HCT116 (cell line): ENCODE results near the gene C10orf120. TPM values are rescaled to one million over a fixed set of nuclear protein-coding genes. Genes with fewer than 3 reads are reported as not detected.

Experiments
- ATAC-seq: fragments of 200-7000 bp; cut with Tn5 transposase; 2 replicates; pipeline ENCODE4 v1.9.1; 2020; ENCODE audit warnings: mild to moderate bottlenecking, moderate library complexity
- BruUV-seq: library from RNA; stranded (reverse); fragments of 400-500 nt; replicated peaks from 2 replicates; lab custom pipeline; 2021; lab: Mats Ljungman, UMichigan
- CTCF ChIA-PET: fragments of 300-600 bp; sonication (Branson Sonifier 250); formaldehyde crosslinking; loops from one replicate; lab custom pipeline; 2021; ENCODE audit warnings: antibody characterized with exemption; lab: Charles Lee
- POLR2A ChIA-PET: fragments of 300-600, 350-600 bp; sonication (Branson Sonifier 250); formaldehyde crosslinking; loops from one replicate; lab custom pipeline; 2021; ENCODE audit warnings: antibody characterized with exemption; lab: Charles Lee
- RAD21 ChIA-PET, 2 experiments: fragments of 300-600 bp; sonication (Branson Sonifier 250); formaldehyde crosslinking; loops; one replicate each; lab custom pipeline; 2023; ENCODE audit warnings: low total read pairs in 2 of 2; ENCODE audit not compliant: uncharacterized antibody in 2 of 2, unreplicated experiment in 2 of 2, low non-redundant PET in 1 of 2; lab: Charles Lee
- DNase-seq: peaks from one replicate; pipeline ENCODE4 v3.0.0-alpha.2; 2010; ENCODE audit warnings: low read depth, low spot score
- H2AFZ ChIP-seq: fragments of 200-600 bp; shearing (Covaris generic), sonication (generic); 2 replicates; pipeline ENCODE4 v1.6.1; 2017; ENCODE audit warnings: low read depth, mixed run types, mixed read lengths, antibody characterized with exemption, low read length; ENCODE audit not compliant: poor library complexity, severe bottlenecking
- H3K27ac ChIP-seq: 2 replicates; pipeline ENCODE4 v1.5.1; 2012; ENCODE audit warnings: low read depth, low read length
- H3K27me3 ChIP-seq: fragments of 200-600 bp; sonication (generic); 2 replicates; pipeline ENCODE4 v1.6.1; 2016; ENCODE audit warnings: mixed run types, low read length, mixed read lengths; ENCODE audit not compliant: insufficient read depth
- H3K36me3 ChIP-seq, 2 experiments: fragments of 200-500 bp in 1 of 2; fragments of 200-600 bp in 1 of 2; sonication (Bioruptor generic) in 1 of 2; sonication (generic) in 1 of 2; 2 replicates each; pipeline versions ENCODE4 v1.5.1 to v1.6.1; 2014 to 2016; ENCODE audit warnings: low read length in 2 of 2, inconsistent platforms in 1 of 2, mixed read lengths in 1 of 2, mixed run types in 1 of 2; ENCODE audit not compliant: insufficient read depth in 2 of 2, control insufficient read depth in 1 of 2
- H3K4me1 ChIP-seq, 2 experiments: fragments of 200-600 bp in 1 of 2; sonication (generic) in 1 of 2; 2 replicates each; pipeline versions ENCODE4 v1.5.1 to v1.6.1; 2012 to 2017; ENCODE audit warnings: low read length in 2 of 2, inconsistent platforms in 1 of 2, mild to moderate bottlenecking in 1 of 2, mixed read lengths in 1 of 2, mixed run types in 1 of 2, moderate library complexity in 1 of 2; ENCODE audit not compliant: insufficient read depth in 2 of 2, control insufficient read depth in 1 of 2
- H3K4me2 ChIP-seq: fragments of 200-600 bp; sonication (generic); 2 replicates; pipeline ENCODE4 v1.6.1; 2017; ENCODE audit warnings: mixed run types, low read length, mixed read lengths
- H3K4me3 ChIP-seq, 2 experiments: fragments of 200-600 bp in 1 of 2; sonication (generic) in 1 of 2; replicated peaks in 1 of 2; 2 replicates each; pipeline ENCODE4 v1.5.1; 2011 to 2016; ENCODE audit warnings: low read length in 2 of 2, control low read depth in 1 of 2, low read depth in 1 of 2, mild to moderate bottlenecking in 1 of 2, mixed read lengths in 1 of 2, mixed run types in 1 of 2
- H3K79me2 ChIP-seq: fragments of 200-600 bp; sonication (generic); 2 replicates; pipeline ENCODE4 v1.6.1; 2017; ENCODE audit warnings: mild to moderate bottlenecking, mixed run types, low read length, moderate library complexity, mixed read lengths; ENCODE audit not compliant: insufficient read depth
- H3K9ac ChIP-seq: fragments of 200-600 bp; sonication (generic); 2 replicates; pipeline ENCODE4 v1.6.1; 2016; ENCODE audit warnings: low read length, mixed read lengths
- H3K9me2 ChIP-seq: fragments of 200-600 bp; sonication (generic), shearing (Covaris generic); 2 replicates; pipeline ENCODE4 v1.6.1; 2017; ENCODE audit warnings: mixed run types, mild to moderate bottlenecking, moderate library complexity; ENCODE audit not compliant: insufficient read depth
- H3K9me3 ChIP-seq, 2 experiments: fragments of 200-500 bp in 1 of 2; fragments of 200-600 bp in 1 of 2; sonication (Bioruptor generic) in 1 of 2; sonication (generic) in 1 of 2; 2 replicates each; pipeline ENCODE4 v1.6.1; 2014 to 2017; ENCODE audit warnings: low read length in 2 of 2, mixed read lengths in 2 of 2, inconsistent platforms in 1 of 2, low read depth in 1 of 2, mild to moderate bottlenecking in 1 of 2, mixed run types in 1 of 2, moderate library complexity in 1 of 2; ENCODE audit not compliant: control insufficient read depth in 1 of 2, insufficient read depth in 1 of 2
- H4K20me1 ChIP-seq: fragments of 200-600 bp; sonication (generic), shearing (Covaris generic); 2 replicates; pipeline ENCODE4 v1.6.1; 2017; ENCODE audit warnings: mixed run types, mild to moderate bottlenecking, moderate library complexity; ENCODE audit not compliant: insufficient read depth
- CBX3 ChIP-seq: IDR thresholded peaks from 2 replicates; pipeline ENCODE4 v1.6.1; 2012; ENCODE audit warnings: low read depth
- CEBPB ChIP-seq: IDR thresholded peaks from 2 replicates; pipeline ENCODE4 v1.6.1; 2012; ENCODE audit warnings: low read depth
- EGR1 ChIP-seq: IDR thresholded peaks from 2 replicates; pipeline ENCODE4 v1.6.1; 2012; ENCODE audit warnings: low read depth
- ELF1 ChIP-seq: IDR thresholded peaks from 2 replicates; pipeline ENCODE4 v1.6.1; 2012; ENCODE audit warnings: low read depth, borderline replicate concordance
- EZH2 ChIP-seq: fragments of 200-600 bp; sonication (generic); IDR thresholded peaks from 2 replicates; pipeline ENCODE4 v1.6.1; 2017; ENCODE audit warnings: antibody characterized with exemption, mixed run types
- FOSL1 ChIP-seq: IDR thresholded peaks from 2 replicates; pipeline ENCODE4 v1.6.1; 2012; ENCODE audit warnings: low read depth
- POLR2A ChIP-seq: IDR thresholded peaks from 2 replicates; pipeline ENCODE4 v1.7.0; 2011; ENCODE audit warnings: borderline replicate concordance; ENCODE audit not compliant: insufficient read depth, insufficient read length; ENCODE audit errors: extremely low read depth
- RAD21 ChIP-seq: IDR thresholded peaks from 2 replicates; pipeline ENCODE4 v1.6.1; 2012; ENCODE audit warnings: low read depth, mild to moderate bottlenecking
- SIN3A ChIP-seq: IDR thresholded peaks from 2 replicates; pipeline ENCODE4 v1.6.1; 2012; ENCODE audit warnings: low read depth
- SP1 ChIP-seq: IDR thresholded peaks from 2 replicates; pipeline ENCODE4 v1.6.1; 2012; ENCODE audit warnings: low read depth
- SRF ChIP-seq: IDR thresholded peaks from 2 replicates; pipeline ENCODE4 v1.6.1; 2012; ENCODE audit warnings: low read depth
- TCF7L2 ChIP-seq: IDR thresholded peaks from 2 replicates; pipeline ENCODE4 v1.7.0; 2011; ENCODE audit warnings: borderline replicate concordance, inconsistent platforms; ENCODE audit not compliant: insufficient read depth, insufficient read length; ENCODE audit errors: extremely low read depth
- ZFX ChIP-seq: fragments of 450-650 bp; IDR thresholded peaks from 2 replicates; pipeline ENCODE4 v1.6.1; 2017
- ZNF274 ChIP-seq: fragments of 200-500 bp; sonication (Bioruptor generic); IDR thresholded peaks from 2 replicates; pipeline ENCODE4 v1.6.1; 2014; ENCODE audit warnings: mild to moderate bottlenecking, low read depth, low read length, inconsistent platforms
- intact Hi-C: fragments of 100-400 bp; cut with micrococcal nuclease; formaldehyde crosslinking; loops from 2 replicates; pipeline ENCODE4 v1.10.0; 2022
- total RNA-seq: library from RNA; stranded (reverse); gene quantifications from one replicate; pipeline ENCODE4 v1.2.1, GENCODE V29; 2021; ENCODE audit not compliant: unreplicated experiment
- TF ChIP-seq, protein P1 (sequence below), 3 experiments: fragments of 200-600 bp in 1 of 3; sonication (generic) in 1 of 3; IDR thresholded peaks in 2 of 3; conservative IDR thresholded peaks in 1 of 3; 2 replicates each; pipeline ENCODE4 v1.5.1; 2012 to 2017; ENCODE audit warnings: low read depth in 2 of 3, low read length in 2 of 3, antibody characterized with exemption in 1 of 3, borderline replicate concordance in 1 of 3, control low read depth in 1 of 3, mild to moderate bottlenecking in 1 of 3, mixed read lengths in 1 of 3, mixed run types in 1 of 3, moderate library complexity in 1 of 3; ENCODE audit not compliant: insufficient read depth in 1 of 3
- TF ChIP-seq, protein P2 (sequence below): IDR thresholded peaks from 2 replicates; pipeline ENCODE4 v1.6.1; 2012
- TF ChIP-seq, protein P3 (sequence below): IDR thresholded peaks from 2 replicates; pipeline ENCODE4 v1.6.1; 2012
- TF ChIP-seq, protein P4 (sequence below): IDR thresholded peaks from 2 replicates; pipeline ENCODE4 v1.6.1; 2012; ENCODE audit warnings: low read depth
- TF ChIP-seq, protein P5 (sequence below): IDR thresholded peaks from 2 replicates; pipeline ENCODE4 v1.6.1; 2011; ENCODE audit warnings: mild to moderate bottlenecking, low read length, moderate library complexity; ENCODE audit not compliant: insufficient replicate concordance; ENCODE audit errors: extremely low read depth

C10orf120 gene
- total RNA-seq, 1 experiment from 2014 or later = not detected

DNA sequence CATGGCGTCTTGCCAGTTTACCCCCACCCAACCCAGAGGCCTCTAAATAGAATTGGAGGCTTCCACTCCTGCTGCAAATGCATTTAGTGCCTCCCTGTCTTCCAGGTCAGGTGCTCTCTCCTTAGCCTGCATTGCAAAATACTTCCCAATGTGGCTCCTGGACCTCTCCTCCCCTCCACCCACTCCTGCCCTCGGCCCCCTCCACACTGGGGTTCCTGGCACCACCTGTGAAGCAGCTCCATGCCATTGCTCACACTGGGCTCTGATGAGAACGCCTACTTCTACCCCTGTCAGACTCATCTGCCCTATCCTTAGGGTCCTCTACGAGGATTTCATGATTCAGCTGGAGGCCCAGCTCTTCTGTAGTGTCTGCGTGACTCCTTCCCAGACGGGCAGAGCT, 37.4 kb downstream of the C10orf120 start:
- peaks cover 73% of the 10 kb centered on the region for H3K27me3 ChIP-seq
- ATAC-seq = no peak

More for the DNA sequence above, 37.4 kb downstream of the C10orf120 start:
- ChIA-PET POLR2A (no interaction called here), RAD21 (no interaction called here), CTCF (no interaction called here)
- Histone ChIP-seq H3K4me3 (no peak overlapping the region), H4K20me1 (no peaks in the 10 kb centered on the region), H3K36me3 (no peaks in the 10 kb centered on the region), H3K9me3 (no peaks in the 10 kb centered on the region), H3K4me2 (no peak overlapping the region), H3K79me2 (no peaks in the 10 kb centered on the region), H3K4me1 (no peaks in the 10 kb centered on the region), H3K27ac (no peak overlapping the region), H3K9me2 (no peaks in the 10 kb centered on the region), H3K9ac (no peak overlapping the region), H2AFZ (no peak overlapping the region)
- DNase-seq = no peak
- no TSS peak for BruUV-seq
- intact Hi-C loops = no loop called here
- TF ChIP-seq EGR1 (no peak), CEBPB (no peak), SP1 (no peak), TCF7L2 (no peak), ZNF274 (no peak), RAD21 (no peak), EZH2 (no peak), SRF (no peak), SIN3A (no peak), POLR2A (no peak), CBX3 (no peak), ELF1 (no peak), ZFX (no peak), FOSL1 (no peak)
- TF ChIP-seq, protein P1, sequence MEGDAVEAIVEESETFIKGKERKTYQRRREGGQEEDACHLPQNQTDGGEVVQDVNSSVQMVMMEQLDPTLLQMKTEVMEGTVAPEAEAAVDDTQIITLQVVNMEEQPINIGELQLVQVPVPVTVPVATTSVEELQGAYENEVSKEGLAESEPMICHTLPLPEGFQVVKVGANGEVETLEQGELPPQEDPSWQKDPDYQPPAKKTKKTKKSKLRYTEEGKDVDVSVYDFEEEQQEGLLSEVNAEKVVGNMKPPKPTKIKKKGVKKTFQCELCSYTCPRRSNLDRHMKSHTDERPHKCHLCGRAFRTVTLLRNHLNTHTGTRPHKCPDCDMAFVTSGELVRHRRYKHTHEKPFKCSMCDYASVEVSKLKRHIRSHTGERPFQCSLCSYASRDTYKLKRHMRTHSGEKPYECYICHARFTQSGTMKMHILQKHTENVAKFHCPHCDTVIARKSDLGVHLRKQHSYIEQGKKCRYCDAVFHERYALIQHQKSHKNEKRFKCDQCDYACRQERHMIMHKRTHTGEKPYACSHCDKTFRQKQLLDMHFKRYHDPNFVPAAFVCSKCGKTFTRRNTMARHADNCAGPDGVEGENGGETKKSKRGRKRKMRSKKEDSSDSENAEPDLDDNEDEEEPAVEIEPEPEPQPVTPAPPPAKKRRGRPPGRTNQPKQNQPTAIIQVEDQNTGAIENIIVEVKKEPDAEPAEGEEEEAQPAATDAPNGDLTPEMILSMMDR (IDR thresholded peaks at IDR 0.05 in 2 of 3, conservative IDR thresholded peaks at IDR 0.05 in 1 of 3; ENCODE audit: borderline replicate concordance in 1 of 3, insufficient read depth in 1 of 3, low read depth in 2 of 3, low read length in 2 of 3) = no peak
- TF ChIP-seq, protein P2, sequence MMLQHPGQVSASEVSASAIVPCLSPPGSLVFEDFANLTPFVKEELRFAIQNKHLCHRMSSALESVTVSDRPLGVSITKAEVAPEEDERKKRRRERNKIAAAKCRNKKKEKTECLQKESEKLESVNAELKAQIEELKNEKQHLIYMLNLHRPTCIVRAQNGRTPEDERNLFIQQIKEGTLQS = no peak
- TF ChIP-seq, protein P3, sequence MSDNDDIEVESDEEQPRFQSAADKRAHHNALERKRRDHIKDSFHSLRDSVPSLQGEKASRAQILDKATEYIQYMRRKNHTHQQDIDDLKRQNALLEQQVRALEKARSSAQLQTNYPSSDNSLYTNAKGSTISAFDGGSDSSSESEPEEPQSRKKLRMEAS = no peak
- TF ChIP-seq, protein P4, sequence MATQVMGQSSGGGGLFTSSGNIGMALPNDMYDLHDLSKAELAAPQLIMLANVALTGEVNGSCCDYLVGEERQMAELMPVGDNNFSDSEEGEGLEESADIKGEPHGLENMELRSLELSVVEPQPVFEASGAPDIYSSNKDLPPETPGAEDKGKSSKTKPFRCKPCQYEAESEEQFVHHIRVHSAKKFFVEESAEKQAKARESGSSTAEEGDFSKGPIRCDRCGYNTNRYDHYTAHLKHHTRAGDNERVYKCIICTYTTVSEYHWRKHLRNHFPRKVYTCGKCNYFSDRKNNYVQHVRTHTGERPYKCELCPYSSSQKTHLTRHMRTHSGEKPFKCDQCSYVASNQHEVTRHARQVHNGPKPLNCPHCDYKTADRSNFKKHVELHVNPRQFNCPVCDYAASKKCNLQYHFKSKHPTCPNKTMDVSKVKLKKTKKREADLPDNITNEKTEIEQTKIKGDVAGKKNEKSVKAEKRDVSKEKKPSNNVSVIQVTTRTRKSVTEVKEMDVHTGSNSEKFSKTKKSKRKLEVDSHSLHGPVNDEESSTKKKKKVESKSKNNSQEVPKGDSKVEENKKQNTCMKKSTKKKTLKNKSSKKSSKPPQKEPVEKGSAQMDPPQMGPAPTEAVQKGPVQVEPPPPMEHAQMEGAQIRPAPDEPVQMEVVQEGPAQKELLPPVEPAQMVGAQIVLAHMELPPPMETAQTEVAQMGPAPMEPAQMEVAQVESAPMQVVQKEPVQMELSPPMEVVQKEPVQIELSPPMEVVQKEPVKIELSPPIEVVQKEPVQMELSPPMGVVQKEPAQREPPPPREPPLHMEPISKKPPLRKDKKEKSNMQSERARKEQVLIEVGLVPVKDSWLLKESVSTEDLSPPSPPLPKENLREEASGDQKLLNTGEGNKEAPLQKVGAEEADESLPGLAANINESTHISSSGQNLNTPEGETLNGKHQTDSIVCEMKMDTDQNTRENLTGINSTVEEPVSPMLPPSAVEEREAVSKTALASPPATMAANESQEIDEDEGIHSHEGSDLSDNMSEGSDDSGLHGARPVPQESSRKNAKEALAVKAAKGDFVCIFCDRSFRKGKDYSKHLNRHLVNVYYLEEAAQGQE = no peak
- TF ChIP-seq, protein P5, sequence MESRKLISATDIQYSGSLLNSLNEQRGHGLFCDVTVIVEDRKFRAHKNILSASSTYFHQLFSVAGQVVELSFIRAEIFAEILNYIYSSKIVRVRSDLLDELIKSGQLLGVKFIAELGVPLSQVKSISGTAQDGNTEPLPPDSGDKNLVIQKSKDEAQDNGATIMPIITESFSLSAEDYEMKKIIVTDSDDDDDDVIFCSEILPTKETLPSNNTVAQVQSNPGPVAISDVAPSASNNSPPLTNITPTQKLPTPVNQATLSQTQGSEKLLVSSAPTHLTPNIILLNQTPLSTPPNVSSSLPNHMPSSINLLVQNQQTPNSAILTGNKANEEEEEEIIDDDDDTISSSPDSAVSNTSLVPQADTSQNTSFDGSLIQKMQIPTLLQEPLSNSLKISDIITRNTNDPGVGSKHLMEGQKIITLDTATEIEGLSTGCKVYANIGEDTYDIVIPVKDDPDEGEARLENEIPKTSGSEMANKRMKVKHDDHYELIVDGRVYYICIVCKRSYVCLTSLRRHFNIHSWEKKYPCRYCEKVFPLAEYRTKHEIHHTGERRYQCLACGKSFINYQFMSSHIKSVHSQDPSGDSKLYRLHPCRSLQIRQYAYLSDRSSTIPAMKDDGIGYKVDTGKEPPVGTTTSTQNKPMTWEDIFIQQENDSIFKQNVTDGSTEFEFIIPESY = no peak
